ENCODE measurements around the gene TOM1. TPM values are rescaled to one million over a fixed set of nuclear protein-coding genes. Genes with fewer than 3 reads are reported as not detected.

The TOM1 gene
- total RNA-seq, 6 experiments from 2014 or later, result 34.2 to 47.2 (median 44.6) TPM

GRCh38 chr22:35258191-35258988, 41.3 kb upstream of the TOM1 start:
- Mint-ChIP-seq H3K27ac (peak overlapping the region; percentile 95), H3K4me1 (ENCODE audit: low read depth) (peaks cover 27% of the 10 kb centered on the region), H3K27me3 (ENCODE audit: insufficient read depth) (peaks cover 2% of the 10 kb centered on the region), H3K9me3 (no peaks in the 10 kb centered on the region), H3K36me3 (ENCODE audit: low read depth) (peaks cover 20% of the 10 kb centered on the region), H3K4me3 (peak overlapping the region; percentile 98)
- no peak for DNase-seq
- TF ChIP-seq CTCF (IDR thresholded peaks at IDR 0.05), result no peak

- TF ChIP-seq CTCF (IDR thresholded peaks at IDR 0.05), result no peak
- Mint-ChIP-seq H3K4me1 (ENCODE audit: low read depth) (peaks cover 6% of the 10 kb centered on the region), H3K4me3 (no peak overlapping the region), H3K27ac (peak overlapping the region; percentile 13; the same call in 1 of the 2 replicates), H3K9me3 (no peaks in the 10 kb centered on the region), H3K27me3 (ENCODE audit: insufficient read depth) (0 out of 2 replicates have a peak, but pooled peaks cover 3% of the 10 kb centered on the region), H3K36me3 (ENCODE audit: low read depth) (peaks cover 33% of the 10 kb centered on the region)
- DNase-seq, result no peak
Measured at GRCh38 chr22:35264986-35265385, 34.7 kb upstream of the TOM1 start.

- H3K27me3 Mint-ChIP-seq (ENCODE audit: insufficient read depth), result 0 out of 2 replicates have a peak, but pooled peaks cover 3% of the 10 kb centered on the region
- H3K36me3 Mint-ChIP-seq (ENCODE audit: low read depth), result peaks cover 40% of the 10 kb centered on the region
- peaks cover 6% of the 10 kb centered on the region for H3K4me1 Mint-ChIP-seq (ENCODE audit: low read depth)
- no peak overlapping the region for H3K27ac Mint-ChIP-seq
- H3K4me3 Mint-ChIP-seq, result no peak overlapping the region
- no peak for DNase-seq
- no peak for TF ChIP-seq CTCF (IDR thresholded peaks at IDR 0.05)
- no peaks in the 10 kb centered on the region for H3K9me3 Mint-ChIP-seq
Measured at GRCh38 chr22:35266277-35266676, 33.4 kb upstream of the TOM1 start.

GRCh38 chr22:35269630-35270029, 30.1 kb upstream of the TOM1 start:
- H3K27ac Mint-ChIP-seq, result no peak overlapping the region
- H3K4me3 Mint-ChIP-seq, result no peak overlapping the region
- peaks cover 3% of the 10 kb centered on the region; the same call in 1 of the 2 replicates for H3K27me3 Mint-ChIP-seq (ENCODE audit: insufficient read depth)
- H3K9me3 Mint-ChIP-seq, result no peaks in the 10 kb centered on the region
- no peak for DNase-seq
- no peak for TF ChIP-seq CTCF (IDR thresholded peaks at IDR 0.05)
- H3K36me3 Mint-ChIP-seq (ENCODE audit: low read depth), result peaks cover 49% of the 10 kb centered on the region
- peaks cover 18% of the 10 kb centered on the region for H3K4me1 Mint-ChIP-seq (ENCODE audit: low read depth)

GRCh38 chr22:35274154-35274871, 25.4 kb upstream of the TOM1 start:
- Mint-ChIP-seq H3K27ac (peak overlapping the region; percentile 42), H3K9me3 (no peaks in the 10 kb centered on the region), H3K4me3 (no peak overlapping the region), H3K27me3 (ENCODE audit: insufficient read depth) (peaks cover 3% of the 10 kb centered on the region; the same call in 1 of the 2 replicates), H3K36me3 (ENCODE audit: low read depth) (peaks cover 41% of the 10 kb centered on the region), H3K4me1 (ENCODE audit: low read depth) (peaks cover 28% of the 10 kb centered on the region)
- no peak for DNase-seq
- no peak for TF ChIP-seq CTCF (IDR thresholded peaks at IDR 0.05)

Measured in HFFc6 (cell line).